IMR-90 (cell line): ENCODE data around the gene KIF21A.

ENCODE experiments used
- CTCF ChIP-seq: conservative IDR thresholded peaks from 2 replicates; pipeline ENCODE4 v1.5.1; 2012; ENCODE audit warnings: mild to moderate bottlenecking, low read depth, low read length, improper control_type of control experiment
- FOS ChIP-seq: fragments of 150-350 bp; IDR thresholded peaks from 2 replicates; pipeline ENCODE4 v1.6.1; 2016; ENCODE audit warnings: low read depth, low read length
- MXI1 ChIP-seq: IDR thresholded peaks from 2 replicates; pipeline ENCODE4 v1.6.1; 2012; ENCODE audit warnings: low read depth, mild to moderate bottlenecking, low read length, moderate library complexity, borderline replicate concordance
- POLR2A ChIP-seq: IDR thresholded peaks from 2 replicates; pipeline ENCODE4 v1.6.1; 2012; ENCODE audit warnings: mild to moderate bottlenecking, low read depth, low read length
- RAD21 ChIP-seq: IDR thresholded peaks from 2 replicates; pipeline ENCODE4 v1.6.1; 2012; ENCODE audit warnings: low read length, improper control_type of control experiment
- SMC3 ChIP-seq: fragments of 150-350 bp; IDR thresholded peaks from 2 replicates; pipeline ENCODE4 v1.6.1; 2016; ENCODE audit warnings: low read depth, mild to moderate bottlenecking, antibody characterized with exemption, low read length, moderate library complexity
- TF ChIP-seq, protein P1 (sequence below): fragments of 150-350 bp; IDR thresholded peaks from 2 replicates; pipeline ENCODE4 v1.6.1; 2016; ENCODE audit warnings: low read depth, mild to moderate bottlenecking, low read length, moderate library complexity, borderline replicate concordance

- TF ChIP-seq, protein P1, sequence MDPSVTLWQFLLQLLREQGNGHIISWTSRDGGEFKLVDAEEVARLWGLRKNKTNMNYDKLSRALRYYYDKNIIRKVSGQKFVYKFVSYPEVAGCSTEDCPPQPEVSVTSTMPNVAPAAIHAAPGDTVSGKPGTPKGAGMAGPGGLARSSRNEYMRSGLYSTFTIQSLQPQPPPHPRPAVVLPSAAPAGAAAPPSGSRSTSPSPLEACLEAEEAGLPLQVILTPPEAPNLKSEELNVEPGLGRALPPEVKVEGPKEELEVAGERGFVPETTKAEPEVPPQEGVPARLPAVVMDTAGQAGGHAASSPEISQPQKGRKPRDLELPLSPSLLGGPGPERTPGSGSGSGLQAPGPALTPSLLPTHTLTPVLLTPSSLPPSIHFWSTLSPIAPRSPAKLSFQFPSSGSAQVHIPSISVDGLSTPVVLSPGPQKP = no peak
- TF ChIP-seq CTCF (no peak), RAD21 (no peak), POLR2A (no peak), SMC3 (no peak), FOS (no peak), MXI1 (no peak)
These were observed 83.3 kb downstream of the KIF21A start for GRCh38 chr12:39359645-39360044.
